ENCODE results near the gene WDFY4. TPM values are rescaled to one million over a fixed set of nuclear protein-coding genes. Genes with fewer than 3 reads are reported as not detected.

WDFY4 gene
- total RNA-seq, 1 donor from 2014 or later: not detected

- TF ChIP-seq CTCF (IDR thresholded peaks at IDR 0.05; ENCODE audit: insufficient read depth, low read length, poor library complexity, severe bottlenecking): no peak
- H3K27me3 ChIP-seq (ENCODE audit: control insufficient read depth, insufficient read depth, low read length): no peaks in the 10 kb centered on the region
These were observed 339.8 kb downstream of the WDFY4 start for GRCh38 chr10:49024484-49024883.

GRCh38 chr10:49025347-49025983 lies 340.8 kb downstream of the WDFY4 start:
- no peak for DNase-seq (ENCODE audit: low read depth)
- no peak for TF ChIP-seq CTCF (IDR thresholded peaks at IDR 0.05; ENCODE audit: insufficient read depth, low read length, poor library complexity, severe bottlenecking)
- no peak overlapping the region for H3K4me3 ChIP-seq (ENCODE audit: low read depth, low read length)
- no peaks in the 10 kb centered on the region for H3K36me3 ChIP-seq (ENCODE audit: control insufficient read depth, insufficient read depth, low read length)
- no peaks in the 10 kb centered on the region for H3K27me3 ChIP-seq (ENCODE audit: control insufficient read depth, insufficient read depth, low read length)

More at GRCh38 chr10:49024484-49024883, 339.8 kb downstream of the WDFY4 start:
- no peak for DNase-seq (ENCODE audit: low read depth)
- no peak overlapping the region for H3K4me3 ChIP-seq (ENCODE audit: low read depth, low read length)
- H3K36me3 ChIP-seq (ENCODE audit: control insufficient read depth, insufficient read depth, low read length): no peaks in the 10 kb centered on the region

GRCh38 chr10:49028639-49029038 lies 344.0 kb downstream of the WDFY4 start:
- Histone ChIP-seq H3K4me3 (ENCODE audit: low read depth, low read length) (no peak overlapping the region), H3K27me3 (ENCODE audit: control insufficient read depth, insufficient read depth, low read length) (no peaks in the 10 kb centered on the region), H3K36me3 (ENCODE audit: control insufficient read depth, insufficient read depth, low read length) (no peaks in the 10 kb centered on the region)
- DNase-seq (ENCODE audit: low read depth): no peak
- TF ChIP-seq CTCF (IDR thresholded peaks at IDR 0.05; ENCODE audit: insufficient read depth, low read length, poor library complexity, severe bottlenecking): no peak

- Histone ChIP-seq H3K36me3 (ENCODE audit: control insufficient read depth, insufficient read depth, low read length) (no peaks in the 10 kb centered on the region), H3K27me3 (ENCODE audit: control insufficient read depth, insufficient read depth, low read length) (no peaks in the 10 kb centered on the region), H3K4me3 (ENCODE audit: low read depth, low read length) (no peak overlapping the region)
- DNase-seq (ENCODE audit: low read depth): no peak
- no peak for TF ChIP-seq CTCF (IDR thresholded peaks at IDR 0.05; ENCODE audit: insufficient read depth, low read length, poor library complexity, severe bottlenecking)
These were observed 345.0 kb downstream of the WDFY4 start for GRCh38 chr10:49029666-49030065.

Other genes starting within 250 kb of the WDFY4 start
- gene ARHGAP22, start 79.8 kb upstream of the WDFY4 start, total RNA-seq: 3.4 and 7.0 TPM in 2 replicates